Activated CD4-positive, alpha-beta T cell treated with anti-CD3 and anti-CD28 coated beads, Interleukin-2, amount 10 ng/mL, durations not matched to agents 7 days and 5 days (primary cell): ENCODE data around the gene ZFPM1. TPM values are rescaled to one million over a fixed set of nuclear protein-coding genes. Genes with fewer than 3 reads are reported as not detected.

Experiments used
- CTCF ChIA-PET: fragments of 350-600 bp; sonication (Branson Sonifier 250); formaldehyde crosslinking; loops from one replicate; lab custom pipeline; 2021; ENCODE audit warnings: antibody characterized with exemption; lab: Charles Lee
- POLR2A ChIA-PET: fragments of 350-600 bp; sonication (Branson Sonifier 250); formaldehyde crosslinking; loops from one replicate; lab custom pipeline; 2021; ENCODE audit warnings: antibody characterized with exemption; lab: Charles Lee
- DNase-seq: peaks from one replicate; pipeline ENCODE4 v3.0.0-alpha.2; 2020
- H3K27ac Mint-ChIP-seq: one replicate; pipeline ENCODE4 v1.8.0; 2021; ENCODE audit warnings: mild to moderate bottlenecking, moderate library complexity, mixed read lengths
- H3K27me3 Mint-ChIP-seq: one replicate; pipeline ENCODE4 v1.8.0; 2021; ENCODE audit warnings: mixed read lengths
- H3K36me3 Mint-ChIP-seq: one replicate; pipeline ENCODE4 v1.8.0; 2021; ENCODE audit warnings: low read depth, mixed read lengths
- H3K4me1 Mint-ChIP-seq: one replicate; pipeline ENCODE4 v1.8.0; 2021; ENCODE audit warnings: mixed read lengths
- H3K4me3 Mint-ChIP-seq: one replicate; pipeline ENCODE4 v1.8.0; 2021; ENCODE audit warnings: mild to moderate bottlenecking, moderate library complexity, mixed read lengths
- H3K9me3 Mint-ChIP-seq: one replicate; pipeline ENCODE4 v1.8.0; 2021; ENCODE audit warnings: mixed read lengths
- total RNA-seq, 2 experiments: library from RNA; stranded (reverse); gene quantifications; one replicate each; pipeline ENCODE4 v1.2.3, GENCODE V29; 2021

Gene ZFPM1
- total RNA-seq, 2 experiments from 2014 or later, result 12.7 to 13.8 TPM

GRCh38 chr16:88560714-88561484 is 107.8 kb downstream of the ZFPM1 start:
- POLR2A ChIA-PET, result no interaction called here
- Mint-ChIP-seq H3K4me1 (peaks cover 3% of the 10 kb centered on the region), H3K27ac (no peak overlapping the region), H3K36me3 (no peaks in the 10 kb centered on the region), H3K9me3 (peaks cover 6% of the 10 kb centered on the region), H3K4me3 (no peak overlapping the region), H3K27me3 (no peaks in the 10 kb centered on the region)
- no peak for DNase-seq
- CTCF ChIA-PET, result interaction anchor here (0.5 to 2.8 kb wide), 4 partner anchors 10 to 117 kb away, joined by 3 to 8 read pairs (median 5); partner anchors contain the start of gene ZC3H18

GRCh38 chr16:88561485-88562359 is 108.6 kb downstream of the ZFPM1 start:
- Mint-ChIP-seq H3K4me1 (peaks cover 10% of the 10 kb centered on the region), H3K27ac (no peak overlapping the region), H3K36me3 (no peaks in the 10 kb centered on the region), H3K4me3 (no peak overlapping the region), H3K27me3 (no peaks in the 10 kb centered on the region), H3K9me3 (peaks cover 3% of the 10 kb centered on the region)
- ChIA-PET CTCF (interaction anchor here (0.7 to 2.8 kb wide), 7 partner anchors 9 to 118 kb away, joined by 3 to 10 read pairs (median 4); partner anchors contain the start of gene ZC3H18), POLR2A (no interaction called here)
- DNase-seq, result peak; percentile 58

DNA sequence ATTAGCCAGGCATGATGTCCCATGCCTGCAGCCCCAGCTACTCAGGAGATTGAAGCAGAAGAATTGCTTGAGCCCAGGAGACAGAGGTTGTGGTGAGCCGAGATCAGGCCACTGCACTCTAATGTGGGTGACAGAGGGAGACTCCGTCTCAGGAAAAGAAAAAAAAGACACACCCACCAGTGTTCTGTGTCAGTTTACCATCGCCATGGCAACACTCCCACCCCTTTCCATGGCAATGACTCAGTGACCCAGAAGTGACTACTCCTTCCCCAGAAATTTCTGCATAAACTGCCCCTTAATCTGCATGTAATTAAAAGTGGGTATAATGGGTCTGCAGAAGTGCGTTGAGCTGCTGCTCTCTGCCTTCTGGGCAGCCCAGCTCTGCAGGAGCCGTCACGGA is 113.1 kb downstream of the ZFPM1 start:
- ChIA-PET POLR2A (no interaction called here), CTCF (interaction anchor here (0.6 kb wide), 2 partner anchors 76 to 316 kb away, joined by 3 read pairs; no protein-coding TSS in a partner anchor)
- Mint-ChIP-seq H3K27me3 (no peaks in the 10 kb centered on the region), H3K27ac (no peak overlapping the region), H3K36me3 (no peaks in the 10 kb centered on the region), H3K4me3 (no peak overlapping the region), H3K9me3 (no peaks in the 10 kb centered on the region), H3K4me1 (peaks cover 18% of the 10 kb centered on the region)
- no peak for DNase-seq

DNA sequence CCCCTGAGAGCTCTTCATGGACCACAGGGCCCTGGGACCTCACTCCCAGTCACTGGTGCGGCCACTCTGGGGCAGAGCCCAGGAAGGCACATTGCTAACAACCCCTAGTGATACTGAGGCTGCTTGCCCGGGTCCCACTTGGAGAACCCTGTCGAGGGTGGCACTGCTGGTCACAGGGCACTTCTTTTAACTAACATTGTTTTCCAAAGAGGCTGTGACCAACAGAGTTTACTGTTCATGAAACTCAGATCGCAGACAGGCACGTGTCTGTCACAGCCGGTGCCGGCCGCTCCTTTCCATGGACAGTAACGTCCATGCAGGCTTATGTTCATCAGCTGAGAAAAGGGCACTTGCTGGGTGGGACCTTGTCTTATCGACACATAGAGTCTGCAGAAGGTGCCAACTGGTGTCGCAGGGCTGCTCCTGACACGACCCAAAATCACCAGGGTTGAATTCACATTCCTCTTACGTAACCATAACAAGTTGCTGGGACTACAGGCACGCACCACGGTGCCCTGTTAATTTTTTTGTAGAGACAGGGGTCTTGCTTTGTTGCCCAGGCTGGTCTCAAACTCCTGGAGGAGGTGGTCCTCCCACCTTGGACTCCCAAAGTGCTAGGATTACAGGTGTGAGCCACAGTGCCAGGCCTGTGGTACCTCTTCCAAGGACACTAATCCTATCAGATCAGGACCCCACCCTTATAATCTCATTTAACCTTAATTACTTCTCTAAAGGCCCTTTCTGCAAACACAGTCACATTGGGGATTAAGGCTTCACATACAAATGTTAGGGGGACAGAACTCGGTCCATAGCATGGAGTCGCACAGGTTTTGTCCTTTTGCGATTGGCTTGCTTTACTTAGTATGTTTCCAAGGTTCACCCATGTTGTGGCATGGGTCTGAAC is 115.9 kb downstream of the ZFPM1 start:
- POLR2A ChIA-PET, result no interaction called here
- H3K4me3 Mint-ChIP-seq, result peak overlapping the region; percentile 80
- peaks cover 38% of the 10 kb centered on the region for H3K4me1 Mint-ChIP-seq
- no peaks in the 10 kb centered on the region for H3K27me3 Mint-ChIP-seq
- peaks cover 12% of the 10 kb centered on the region for H3K36me3 Mint-ChIP-seq
- no peaks in the 10 kb centered on the region for H3K9me3 Mint-ChIP-seq
- CTCF ChIA-PET, result interaction anchor here (1.0 kb wide), 1 partner anchor 15 kb away, joined by 4 read pairs; no protein-coding TSS in a partner anchor
- DNase-seq, result no peak
- H3K27ac Mint-ChIP-seq, result peak overlapping the region; percentile 82

DNA sequence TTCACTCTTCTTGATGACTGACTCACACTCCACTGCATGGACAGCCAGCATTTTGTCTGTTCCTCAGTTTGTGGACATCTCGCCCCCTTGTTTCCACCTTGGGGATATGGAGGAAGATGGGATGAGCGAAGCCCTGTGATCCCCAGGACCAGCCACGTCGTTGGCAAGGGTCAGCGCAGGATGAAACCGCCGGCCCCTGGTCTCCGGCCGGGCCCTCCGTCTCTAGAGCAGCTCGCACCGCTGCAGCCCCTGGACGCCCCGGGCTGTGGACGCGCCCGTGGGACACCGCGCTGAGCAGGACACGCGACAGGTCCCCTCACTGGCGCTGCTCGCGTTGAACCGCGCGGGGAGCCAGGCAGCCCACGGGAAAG is 116.5 kb downstream of the ZFPM1 start:
- POLR2A ChIA-PET, result interaction anchor here (0.7 kb wide), 1 partner anchor 63 kb away, joined by 3 read pairs; no protein-coding TSS in a partner anchor
- no peak for DNase-seq
- Mint-ChIP-seq H3K36me3 (peaks cover 12% of the 10 kb centered on the region), H3K9me3 (no peaks in the 10 kb centered on the region), H3K4me3 (peak overlapping the region; percentile 80), H3K4me1 (peaks cover 38% of the 10 kb centered on the region), H3K27ac (peak overlapping the region; percentile 82), H3K27me3 (no peaks in the 10 kb centered on the region)
- CTCF ChIA-PET, result interaction anchor here (0.7 to 2.0 kb wide), 3 partner anchors 8 to 34 kb away, joined by 3 to 8 read pairs (median 4); no protein-coding TSS in a partner anchor

- H3K36me3 Mint-ChIP-seq, result peaks cover 12% of the 10 kb centered on the region
- peaks cover 38% of the 10 kb centered on the region for H3K4me1 Mint-ChIP-seq
- CTCF ChIA-PET, result interaction anchor here (0.6 to 2.0 kb wide), 8 partner anchors 9 to 377 kb away, joined by 3 to 8 read pairs (median 3); no protein-coding TSS in a partner anchor
- DNase-seq, result peak; percentile 96
- H3K4me3 Mint-ChIP-seq, result peak within 1 kb of the TSS; percentile 82
- H3K27me3 Mint-ChIP-seq, result no peaks in the 10 kb centered on the region
- POLR2A ChIA-PET, result interaction anchor here (0.5 to 0.7 kb wide), 2 partner anchors 21 to 62 kb away, joined by 3 to 5 read pairs; no protein-coding TSS in a partner anchor
- peak within 1 kb of the TSS; percentile 87 for H3K27ac Mint-ChIP-seq
- no peaks in the 10 kb centered on the region for H3K9me3 Mint-ChIP-seq
Observed at GRCh38 chr16:88569985-88570690, 117.1 kb downstream of the ZFPM1 start, which contains the start of gene ZC3H18. ZC3H18 (plus strand) TSS chr16:88570403; CDS start chr16:88577124, 6,721 bp downstream.

GRCh38 chr16:88570691-88571092 is 117.6 kb downstream of the ZFPM1 start:
- CTCF ChIA-PET, result interaction anchor here (0.6 to 2.0 kb wide), 7 partner anchors 9 to 377 kb away, joined by 3 to 8 read pairs (median 3); no protein-coding TSS in a partner anchor
- Mint-ChIP-seq H3K36me3 (peaks cover 12% of the 10 kb centered on the region), H3K4me1 (peaks cover 40% of the 10 kb centered on the region), H3K4me3 (peak overlapping the region; percentile 82), H3K9me3 (no peaks in the 10 kb centered on the region), H3K27me3 (no peaks in the 10 kb centered on the region), H3K27ac (peak overlapping the region; percentile 83)
- POLR2A ChIA-PET, result interaction anchor here (0.5 kb wide), 1 partner anchor 21 kb away, joined by 5 read pairs; no protein-coding TSS in a partner anchor
- peak; percentile 57 for DNase-seq

DNA sequence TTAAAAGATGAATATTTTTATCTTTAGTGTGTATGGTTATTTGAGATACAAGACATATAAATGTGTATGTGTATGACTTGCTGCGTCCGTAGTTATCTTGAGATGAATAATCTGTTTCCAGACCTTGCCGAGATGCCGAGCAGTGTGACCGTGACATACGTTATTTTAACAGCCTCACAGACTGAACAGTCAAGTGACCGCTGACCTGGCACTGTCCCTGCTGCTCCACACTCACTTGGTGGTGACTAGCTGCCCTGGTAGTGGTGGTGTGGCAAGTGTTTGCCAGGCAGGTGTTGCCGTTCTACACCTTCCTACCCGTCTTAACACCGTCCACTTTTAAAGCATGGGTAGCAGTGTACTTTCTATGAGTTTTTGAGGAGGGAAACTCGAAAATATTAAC is 122.2 kb downstream of the ZFPM1 start:
- no peak for DNase-seq
- H3K27me3 Mint-ChIP-seq, result no peaks in the 10 kb centered on the region
- POLR2A ChIA-PET, result no interaction called here
- peaks cover 45% of the 10 kb centered on the region for H3K4me1 Mint-ChIP-seq
- H3K9me3 Mint-ChIP-seq, result no peaks in the 10 kb centered on the region
- H3K4me3 Mint-ChIP-seq, result no peak overlapping the region
- H3K27ac Mint-ChIP-seq, result no peak overlapping the region
- peaks cover 37% of the 10 kb centered on the region for H3K36me3 Mint-ChIP-seq
- CTCF ChIA-PET, result interaction anchor here (0.7 kb wide), 1 partner anchor 522 kb away, joined by 3 read pairs; no protein-coding TSS in a partner anchor

GRCh38 chr16:88576307-88576706 is 123.2 kb downstream of the ZFPM1 start:
- DNase-seq, result no peak
- POLR2A ChIA-PET, result no interaction called here
- Mint-ChIP-seq H3K4me1 (peaks cover 48% of the 10 kb centered on the region), H3K9me3 (no peaks in the 10 kb centered on the region), H3K4me3 (no peak overlapping the region), H3K27ac (no peak overlapping the region), H3K36me3 (peaks cover 42% of the 10 kb centered on the region), H3K27me3 (no peaks in the 10 kb centered on the region)
- CTCF ChIA-PET, result no interaction called here

- no peaks in the 10 kb centered on the region for H3K27me3 Mint-ChIP-seq
- H3K27ac Mint-ChIP-seq, result no peak overlapping the region
- POLR2A ChIA-PET, result no interaction called here
- no peak for DNase-seq
- no peaks in the 10 kb centered on the region for H3K9me3 Mint-ChIP-seq
- peaks cover 43% of the 10 kb centered on the region for H3K4me1 Mint-ChIP-seq
- peaks cover 36% of the 10 kb centered on the region for H3K36me3 Mint-ChIP-seq
- CTCF ChIA-PET, result no interaction called here
- no peak overlapping the region for H3K4me3 Mint-ChIP-seq
Observed at GRCh38 chr16:88577166-88577565, 124.1 kb downstream of the ZFPM1 start.
